ENCODE results near the gene IBA57. TPM values are rescaled to one million over a fixed set of nuclear protein-coding genes. Genes with fewer than 3 reads are reported as not detected.
"Not testable (repeated sequence)": the region's sequence is repeated elsewhere in the genome, so short reads cannot be mapped to it uniquely, and the experiment has no call there.

Gene IBA57
- total RNA-seq, 2 donors from 2014 or later, result 16.3 to 18.2 TPM

- H3K27ac Mint-ChIP-seq, result no peak overlapping the region
- H3K4me3 Mint-ChIP-seq, result no peak overlapping the region
- no peaks in the 10 kb centered on the region for H3K27me3 Mint-ChIP-seq
- no peak for DNase-seq
- peaks cover 3% of the 10 kb centered on the region for H3K4me1 Mint-ChIP-seq
- ATAC-seq, result no peak
- H3K36me3 Mint-ChIP-seq (ENCODE audit: low read depth), result peaks cover 9% of the 10 kb centered on the region
- no peaks in the 10 kb centered on the region for H3K9me3 ChIP-seq (ENCODE audit: control insufficient read depth, low read length, poor library complexity, severe bottlenecking)
Observed at GRCh38 chr1:228226141-228226874, 60.7 kb downstream of the IBA57 start.

GRCh38 chr1:228226956-228227791, 61.6 kb downstream of the IBA57 start:
- Mint-ChIP-seq H3K36me3 (ENCODE audit: low read depth) (peaks cover 9% of the 10 kb centered on the region), H3K4me1 (peaks cover 3% of the 10 kb centered on the region), H3K27me3 (no peaks in the 10 kb centered on the region), H3K27ac (no peak overlapping the region), H3K4me3 (no peak overlapping the region)
- DNase-seq (no peak), ATAC-seq (no peak)
- H3K9me3 ChIP-seq (ENCODE audit: control insufficient read depth, low read length, poor library complexity, severe bottlenecking), result no peaks in the 10 kb centered on the region

GRCh38 chr1:228228147-228228546, 62.5 kb downstream of the IBA57 start:
- ATAC-seq; H3K27ac Mint-ChIP-seq; H3K36me3 Mint-ChIP-seq (ENCODE audit: low read depth): not testable (repeated sequence)

GRCh38 chr1:228228601-228229074, 63.0 kb downstream of the IBA57 start:
- ATAC-seq (no peak), DNase-seq (no peak)
- peaks cover 9% of the 10 kb centered on the region for H3K36me3 Mint-ChIP-seq (ENCODE audit: low read depth)
- no peak overlapping the region for H3K27ac Mint-ChIP-seq
- H3K9me3 ChIP-seq (ENCODE audit: control insufficient read depth, low read length, poor library complexity, severe bottlenecking), result no peaks in the 10 kb centered on the region
- H3K4me1 Mint-ChIP-seq, result peaks cover 3% of the 10 kb centered on the region
- H3K4me3 Mint-ChIP-seq, result no peak overlapping the region
- H3K27me3 Mint-ChIP-seq, result no peaks in the 10 kb centered on the region

More at GRCh38 chr1:228228147-228228546, 62.5 kb downstream of the IBA57 start:
- not testable (repeated sequence) for H3K4me1 Mint-ChIP-seq; H3K9me3 ChIP-seq (ENCODE audit: control insufficient read depth, low read length, poor library complexity, severe bottlenecking); H3K27me3 Mint-ChIP-seq; DNase-seq; H3K4me3 Mint-ChIP-seq

- ATAC-seq, result no peak
- Mint-ChIP-seq H3K27me3 (no peaks in the 10 kb centered on the region), H3K4me3 (no peak overlapping the region), H3K36me3 (ENCODE audit: low read depth) (peaks cover 8% of the 10 kb centered on the region), H3K27ac (no peak overlapping the region), H3K4me1 (peaks cover 3% of the 10 kb centered on the region)
- DNase-seq, result no peak
- no peaks in the 10 kb centered on the region for H3K9me3 ChIP-seq (ENCODE audit: control insufficient read depth, low read length, poor library complexity, severe bottlenecking)
Observed at GRCh38 chr1:228231189-228231588, 65.6 kb downstream of the IBA57 start.

Other genes starting within 250 kb of the IBA57 start
- gene WNT9A, start 217.9 kb upstream of the IBA57 start, total RNA-seq, result under 1 TPM; 0.10 to 0.18 TPM
- gene WNT3A, start 158.8 kb upstream of the IBA57 start, total RNA-seq, result not detected
- gene ARF1, start 83.1 kb upstream of the IBA57 start, total RNA-seq, result 100 to 1,000 TPM; 325 to 382 TPM
- gene C1orf35, start 62.5 kb upstream of the IBA57 start, total RNA-seq, result 10 to 100 TPM; 20.9 to 21.6 TPM
- 10 to 100 TPM; 55.2 to 59.9 TPM for gene MRPL55, start 56.5 kb upstream of the IBA57 start, total RNA-seq
- 100 to 1,000 TPM; 233 to 245 TPM for gene GUK1, start 25.5 kb upstream of the IBA57 start, total RNA-seq
- gene GJC2, start 15.9 kb upstream of the IBA57 start, total RNA-seq, result 1 to 10 TPM in 1 of 2 donors, under 1 TPM in 1; 0.94 to 1.9 TPM
- gene OBSCN, start 42.2 kb downstream of the IBA57 start, total RNA-seq, result 10 to 100 TPM; 23.1 to 34.2 TPM
- gene TRIM11, start 241.0 kb downstream of the IBA57 start, total RNA-seq, result 10 to 100 TPM; 35.5 to 52.5 TPM